ENCODE data around the gene P3H3. TPM values are rescaled to one million over a fixed set of nuclear protein-coding genes. Genes with fewer than 3 reads are reported as not detected.
A peak's percentile ranks its signal among the peaks of the same experiment; 100 is the strongest.
"Not testable (repeated sequence)": the region's sequence is repeated elsewhere in the genome, so short reads cannot be mapped to it uniquely, and the experiment has no call there.

P3H3 gene
- total RNA-seq, 1 experiment from 2014 or later: 25.6 TPM

- intact Hi-C loops (cut with micrococcal nuclease; ENCODE audit: unreplicated experiment): loop anchor here (1.0 kb wide), 4 partner anchors 14 to 65 kb away; partner anchors contain the start of gene LRRC23
- BruUV-seq (replicated peaks): TSS peak; percentile 76
- DNase-seq: peak; percentile 89 to 96
These were observed 44.2 kb downstream of the P3H3 start for GRCh38 chr12:6872073-6873048.

GRCh38 chr12:6873094-6874014, 45.1 kb downstream of the P3H3 start, which contains the start of gene SPSB2:
SPSB2 (minus strand) TSS chr12:6873303; CDS start chr12:6872901, 402 bp downstream.
- no TSS peak for BruUV-seq (replicated peaks)
- DNase-seq: peak; percentile 100
- Mint-ChIP-seq H3K4me1 (ENCODE audit: low read depth, unreplicated experiment) (peaks cover 47% of the 10 kb centered on the region), H3K9me3 (ENCODE audit: unreplicated experiment) (no peaks in the 10 kb centered on the region), H3K27ac (ENCODE audit: unreplicated experiment) (peak within 1 kb of the TSS; percentile 95), H3K4me3 (ENCODE audit: unreplicated experiment) (peak within 1 kb of the TSS; percentile 98), H3K27me3 (ENCODE audit: insufficient read depth, unreplicated experiment) (no peaks in the 10 kb centered on the region), H3K36me3 (ENCODE audit: insufficient read depth, unreplicated experiment) (peaks cover 86% of the 10 kb centered on the region)
- Histone ChIP-seq H3K9me3 (no peaks in the 10 kb centered on the region), H3K27me3 (replicated peaks; ENCODE audit: control insufficient read depth, insufficient read depth, low read length) (no peaks in the 10 kb centered on the region), H3K36me3 (ENCODE audit: control insufficient read depth, insufficient read depth, low read length) (peaks cover 7% of the 10 kb centered on the region), H3K4me3 (ENCODE audit: low read depth, low read length) (peak within 1 kb of the TSS; percentile 89), H3K4me1 (peaks cover 26% of the 10 kb centered on the region)
- ChIA-PET CTCF (interaction anchor here (0.6 to 3.5 kb wide), 30 partner anchors 8 to 316 kb away, joined by 3 to 87 read pairs (median 7); partner anchors contain the start of genes C12orf57, CDCA3, COPS7A and ENO2), POLR2A (interaction anchor here (0.5 to 3.7 kb wide), 16 partner anchors 9 to 184 kb away, joined by 3 to 56 read pairs (median 6); partner anchors contain the start of genes C12orf57, CDCA3, COPS7A and MLF2)
- intact Hi-C loops (cut with micrococcal nuclease; ENCODE audit: unreplicated experiment): loop anchor here (1.0 kb wide), 4 partner anchors 13 to 64 kb away; partner anchors contain the start of gene LRRC23
- TF ChIP-seq CTCF (IDR thresholded peaks at IDR 0.05; ENCODE audit: insufficient read depth in 1 of 2, low read depth in 1 of 2, low read length in 1 of 2, severe bottlenecking in 1 of 2, unreplicated experiment in 1 of 2): no peak

More at GRCh38 chr12:6872073-6873048, 44.2 kb downstream of the P3H3 start:
- peaks cover 91% of the 10 kb centered on the region for H3K36me3 Mint-ChIP-seq (ENCODE audit: insufficient read depth, unreplicated experiment)
- H3K27me3 ChIP-seq (replicated peaks; ENCODE audit: control insufficient read depth, insufficient read depth, low read length): no peaks in the 10 kb centered on the region
- peaks cover 11% of the 10 kb centered on the region for H3K36me3 ChIP-seq (ENCODE audit: control insufficient read depth, insufficient read depth, low read length)
- no peaks in the 10 kb centered on the region for H3K9me3 ChIP-seq
- H3K4me1 Mint-ChIP-seq (ENCODE audit: low read depth, unreplicated experiment): peaks cover 47% of the 10 kb centered on the region
- POLR2A ChIA-PET: interaction anchor here (0.5 to 3.7 kb wide), 18 partner anchors 10 to 338 kb away, joined by 3 to 56 read pairs (median 5); partner anchors contain the start of genes C12orf57, CDCA3, COPS7A and MLF2
- CTCF ChIA-PET: interaction anchor here (0.5 to 3.5 kb wide), 32 partner anchors 9 to 1168 kb away, joined by 3 to 87 read pairs (median 6); partner anchors contain the start of genes C12orf57, CDCA3, COPS7A and ENO2
- peak; percentile 97 to 99 for TF ChIP-seq CTCF (IDR thresholded peaks at IDR 0.05; ENCODE audit: insufficient read depth in 1 of 2, low read depth in 1 of 2, low read length in 1 of 2, severe bottlenecking in 1 of 2, unreplicated experiment in 1 of 2)
- peaks cover 26% of the 10 kb centered on the region for H3K4me1 ChIP-seq
- peak overlapping the region; percentile 95 for H3K27ac Mint-ChIP-seq (ENCODE audit: unreplicated experiment)
- no peaks in the 10 kb centered on the region for H3K9me3 Mint-ChIP-seq (ENCODE audit: unreplicated experiment)
- H3K4me3 ChIP-seq (ENCODE audit: low read depth, low read length): peak overlapping the region; percentile 89
- peak overlapping the region; percentile 98 for H3K4me3 Mint-ChIP-seq (ENCODE audit: unreplicated experiment)
- no peaks in the 10 kb centered on the region for H3K27me3 Mint-ChIP-seq (ENCODE audit: insufficient read depth, unreplicated experiment)

- H3K36me3 Mint-ChIP-seq (ENCODE audit: insufficient read depth, unreplicated experiment): peaks cover 83% of the 10 kb centered on the region
- H3K9me3 Mint-ChIP-seq (ENCODE audit: unreplicated experiment); BruUV-seq (replicated peaks); H3K36me3 ChIP-seq (ENCODE audit: control insufficient read depth, insufficient read depth, low read length); intact Hi-C loops (cut with micrococcal nuclease; ENCODE audit: unreplicated experiment); DNase-seq; H3K9me3 ChIP-seq; H3K27me3 Mint-ChIP-seq (ENCODE audit: insufficient read depth, unreplicated experiment); H3K27me3 ChIP-seq (replicated peaks; ENCODE audit: control insufficient read depth, insufficient read depth, low read length): not testable (repeated sequence)
- peak overlapping the region; percentile 95 for H3K27ac Mint-ChIP-seq (ENCODE audit: unreplicated experiment)
- H3K4me1 Mint-ChIP-seq (ENCODE audit: low read depth, unreplicated experiment): peaks cover 40% of the 10 kb centered on the region
- peaks cover 21% of the 10 kb centered on the region for H3K4me1 ChIP-seq
- ChIA-PET POLR2A (interaction anchor here (0.5 to 3.4 kb wide), 2 partner anchors 17 to 384 kb away, joined by 4 to 56 read pairs; no protein-coding TSS in a partner anchor), CTCF (interaction anchor here (0.6 to 3.5 kb wide), 4 partner anchors 18 to 88 kb away, joined by 4 to 87 read pairs (median 42); partner anchors contain the start of genes CDCA3 and USP5)
- H3K4me3 Mint-ChIP-seq (ENCODE audit: unreplicated experiment): peak overlapping the region; percentile 98
- H3K4me3 ChIP-seq (ENCODE audit: low read depth, low read length): peak overlapping the region; percentile 89
These were observed 45.8 kb downstream of the P3H3 start for GRCh38 chr12:6874015-6874368.

DNA sequence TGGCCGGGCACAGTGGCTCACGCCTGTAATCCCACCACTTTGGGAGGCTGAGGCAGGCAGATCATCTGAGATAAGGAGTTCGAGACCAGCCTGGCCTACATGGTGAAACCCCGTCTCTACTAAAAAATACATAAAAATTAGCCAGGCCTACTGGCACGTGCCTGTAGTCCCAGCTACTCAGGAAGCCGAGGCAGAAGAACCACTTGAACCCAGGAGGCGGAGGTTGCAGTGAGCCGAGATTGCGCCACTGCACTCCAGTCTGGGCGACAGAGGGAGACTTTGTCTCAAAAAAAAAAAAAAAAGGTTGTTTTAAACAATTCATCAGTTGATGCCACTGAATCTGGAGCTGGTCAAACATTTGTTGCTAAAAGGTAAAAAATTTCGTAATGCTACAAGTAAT, 51.6 kb downstream of the P3H3 start:
- H3K4me3 ChIP-seq (ENCODE audit: low read depth, low read length); H3K9me3 ChIP-seq; H3K9me3 Mint-ChIP-seq (ENCODE audit: unreplicated experiment); H3K4me3 Mint-ChIP-seq (ENCODE audit: unreplicated experiment); H3K27me3 Mint-ChIP-seq (ENCODE audit: insufficient read depth, unreplicated experiment); H3K27me3 ChIP-seq (replicated peaks; ENCODE audit: control insufficient read depth, insufficient read depth, low read length); intact Hi-C loops (cut with micrococcal nuclease; ENCODE audit: unreplicated experiment); DNase-seq; H3K36me3 ChIP-seq (ENCODE audit: control insufficient read depth, insufficient read depth, low read length): not testable (repeated sequence)
- peaks cover 23% of the 10 kb centered on the region for H3K4me1 ChIP-seq
- POLR2A ChIA-PET: interaction anchor here (0.9 to 1.3 kb wide), 2 partner anchors 28 to 190 kb away, joined by 3 to 7 read pairs; partner anchors contain the start of genes CDCA3, USP5 and ZNF384
- TSS peak; percentile 73 for BruUV-seq (replicated peaks)
- CTCF ChIA-PET: interaction anchor here (0.6 to 1.6 kb wide), 4 partner anchors 11 to 186 kb away, joined by 3 to 8 read pairs (median 5); no protein-coding TSS in a partner anchor
- H3K27ac Mint-ChIP-seq (ENCODE audit: unreplicated experiment): peak overlapping the region; percentile 88
- peaks cover 12% of the 10 kb centered on the region for H3K4me1 Mint-ChIP-seq (ENCODE audit: low read depth, unreplicated experiment)
- peaks cover 71% of the 10 kb centered on the region for H3K36me3 Mint-ChIP-seq (ENCODE audit: insufficient read depth, unreplicated experiment)
